Brain microvascular endothelial cell (primary cell): ENCODE data around the gene AKT3.
A peak's percentile ranks its signal among the peaks of the same experiment; 100 is the strongest.

Source experiments
- DNase-seq: peaks from one replicate; pipeline ENCODE4 v3.0.0-alpha.2; 2020
- H3K27ac ChIP-seq: fragments of 250-450 bp; sonication (Bioruptor Pico); 2 replicates; pipeline ENCODE4 v1.5.1; 2020; ENCODE audit warnings: mild to moderate bottlenecking, moderate library complexity
- H3K27me3 ChIP-seq: fragments of 250-450 bp; sonication (Bioruptor Pico); replicated peaks from 2 replicates; pipeline ENCODE4 v1.5.1; 2020; ENCODE audit warnings: mild to moderate bottlenecking
- H3K36me3 ChIP-seq: fragments of 250-450 bp; sonication (Bioruptor Pico); replicated peaks from 2 replicates; pipeline ENCODE4 v1.5.1; 2020; ENCODE audit warnings: mild to moderate bottlenecking
- H3K4me3 ChIP-seq: 2 replicates; pipeline ENCODE4 v1.5.1; 2011; ENCODE audit warnings: low read depth, mild to moderate bottlenecking, control low read depth, low read length, moderate library complexity
- CTCF ChIP-seq: IDR thresholded peaks from 2 replicates; pipeline ENCODE4 v1.5.1; 2011; ENCODE audit warnings: low read depth, mild to moderate bottlenecking, moderate library complexity, low read length, control low read depth, inconsistent platforms; ENCODE audit errors: missing control alignments
- in situ Hi-C: cut with HindIII; loops from 2 replicates; pipeline ENCODE4 v1.10.0; 2017; ENCODE audit warnings: low sequenced_read_pairs, low pct_ligation_motif_present

Gene AKT3

GRCh38 chr1:243850202-243850451, at the start of gene AKT3:
TSS of gene AKT3 (minus strand) at chr1:243850243. CDS start at chr1:243843170, 7,073 bp downstream.
- DNase-seq, result no peak
- H3K27ac ChIP-seq, result peak within 1 kb of the TSS; percentile 94
- H3K4me3 ChIP-seq, result peak within 1 kb of the TSS; percentile 71
- in situ Hi-C loops, result no loop called here
- TF ChIP-seq CTCF, result no peak
- no peaks in the 10 kb centered on the region for H3K27me3 ChIP-seq
- H3K36me3 ChIP-seq, result no peaks in the 10 kb centered on the region

GRCh38 chr1:243898278-243898677, 48.2 kb upstream of the AKT3 start:
- no peaks in the 10 kb centered on the region for H3K36me3 ChIP-seq
- no peak for DNase-seq
- in situ Hi-C loops, result no loop called here
- no peaks in the 10 kb centered on the region for H3K27me3 ChIP-seq
- H3K27ac ChIP-seq, result no peak overlapping the region
- TF ChIP-seq CTCF, result no peak
- no peak overlapping the region for H3K4me3 ChIP-seq

- DNase-seq, result no peak
- Histone ChIP-seq H3K4me3 (no peak overlapping the region), H3K27me3 (no peaks in the 10 kb centered on the region), H3K27ac (no peak overlapping the region), H3K36me3 (no peaks in the 10 kb centered on the region)
- no peak for TF ChIP-seq CTCF
- in situ Hi-C loops, result no loop called here
These were observed 46.3 kb upstream of the AKT3 start for GRCh38 chr1:243896313-243896712.

- Histone ChIP-seq H3K4me3 (no peak overlapping the region), H3K27ac (no peak overlapping the region), H3K36me3 (no peaks in the 10 kb centered on the region), H3K27me3 (no peaks in the 10 kb centered on the region)
- no peak for DNase-seq
- no peak for TF ChIP-seq CTCF
- in situ Hi-C loops, result no loop called here
These were observed 42.4 kb upstream of the AKT3 start for GRCh38 chr1:243892456-243892855.

GRCh38 chr1:243890576-243890975, 40.5 kb upstream of the AKT3 start:
- no peak for DNase-seq
- TF ChIP-seq CTCF, result no peak
- Histone ChIP-seq H3K4me3 (no peak overlapping the region), H3K27ac (no peak overlapping the region), H3K27me3 (no peaks in the 10 kb centered on the region), H3K36me3 (no peaks in the 10 kb centered on the region)
- in situ Hi-C loops, result no loop called here

GRCh38 chr1:243885806-243886205, 35.8 kb upstream of the AKT3 start:
- in situ Hi-C loops, result no loop called here
- no peak overlapping the region for H3K4me3 ChIP-seq
- H3K27me3 ChIP-seq, result no peaks in the 10 kb centered on the region
- no peak for TF ChIP-seq CTCF
- no peak for DNase-seq
- no peak overlapping the region for H3K27ac ChIP-seq
- no peaks in the 10 kb centered on the region for H3K36me3 ChIP-seq
